GM21576 (cell line): Measurements from ENCODE around the gene DLG1.

Experiments
- ATAC-seq: cut with Tn5 transposase; IDR thresholded peaks from one replicate; pipeline ENCODE4 v1.9.1; 2021; ENCODE audit warnings: mild to moderate bottlenecking, moderate library complexity; ENCODE audit not compliant: unreplicated experiment

DLG1 gene

DNA sequence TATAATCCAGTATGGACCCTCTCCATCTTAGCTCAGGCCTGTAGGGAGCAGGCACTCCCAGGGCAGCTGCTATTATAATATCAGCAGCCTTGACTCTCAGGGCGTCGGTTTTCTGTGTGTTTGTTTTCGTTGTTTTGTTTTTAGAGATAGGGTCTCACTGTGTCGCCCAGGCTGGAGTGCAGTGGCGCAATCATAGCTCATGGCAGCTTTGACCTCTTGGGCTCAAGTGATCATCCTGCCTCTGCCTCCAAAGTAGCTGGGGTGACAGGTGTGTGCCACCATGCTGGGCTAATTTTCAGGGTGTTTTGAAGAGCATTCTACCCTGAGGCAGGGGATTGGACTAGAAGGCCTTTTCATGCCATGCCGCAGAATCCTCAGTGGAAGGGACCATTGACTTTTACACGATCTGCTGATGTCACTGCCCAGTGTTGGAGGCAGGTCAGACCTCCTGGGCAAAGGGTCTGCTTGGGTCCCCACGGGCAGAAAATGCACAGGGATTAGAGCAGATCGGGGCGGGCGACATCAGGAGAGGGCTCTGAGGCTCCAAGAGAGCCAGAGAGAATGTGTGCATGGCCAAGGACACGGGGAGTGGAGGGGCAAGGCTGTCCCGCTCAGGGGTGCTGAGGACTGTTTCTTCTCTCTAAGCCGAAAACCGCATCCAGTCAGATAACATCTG is 276.5 kb downstream of the DLG1 start:
- no peak for ATAC-seq

DNA sequence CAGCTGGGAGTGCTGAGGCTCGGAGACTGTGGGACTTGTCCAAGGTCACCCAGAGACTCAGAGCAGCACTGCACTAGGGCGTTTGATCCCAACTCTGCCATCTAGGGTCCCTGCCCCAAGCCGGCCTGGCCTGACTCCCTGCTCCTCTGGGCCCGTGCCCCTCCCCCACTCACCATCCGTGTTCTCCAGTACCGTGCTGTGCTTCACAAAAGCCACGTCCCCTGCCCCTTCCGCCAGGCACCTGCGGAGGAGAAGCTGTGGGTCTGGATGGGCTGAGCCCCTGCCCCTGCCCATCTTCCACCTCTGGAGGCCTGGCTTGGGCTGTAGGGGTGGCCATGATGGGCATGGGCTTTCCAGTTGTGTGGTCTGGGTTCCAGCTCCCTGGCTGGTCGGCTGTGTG is 277.2 kb downstream of the DLG1 start:
- no peak for ATAC-seq

DNA sequence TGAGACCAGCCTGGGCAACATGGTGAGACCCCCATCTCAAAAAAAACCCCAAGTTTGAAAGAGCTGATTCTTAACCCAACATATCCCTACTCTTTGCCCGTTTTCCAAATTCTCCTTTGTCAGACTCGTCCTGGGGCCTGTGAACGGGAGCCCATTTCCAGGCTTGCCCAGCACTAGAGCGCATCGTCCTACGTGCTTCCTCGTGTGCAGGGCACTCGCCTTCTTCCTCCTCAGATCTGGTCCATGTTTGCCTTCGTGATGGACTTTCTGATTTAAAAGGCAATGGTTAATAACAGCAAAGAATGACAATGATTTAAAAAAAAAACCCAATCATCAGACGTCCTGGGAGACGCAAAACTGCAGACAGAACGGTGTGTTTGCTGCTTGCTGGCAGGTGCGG is 278.9 kb downstream of the DLG1 start:
- no peak for ATAC-seq

DNA sequence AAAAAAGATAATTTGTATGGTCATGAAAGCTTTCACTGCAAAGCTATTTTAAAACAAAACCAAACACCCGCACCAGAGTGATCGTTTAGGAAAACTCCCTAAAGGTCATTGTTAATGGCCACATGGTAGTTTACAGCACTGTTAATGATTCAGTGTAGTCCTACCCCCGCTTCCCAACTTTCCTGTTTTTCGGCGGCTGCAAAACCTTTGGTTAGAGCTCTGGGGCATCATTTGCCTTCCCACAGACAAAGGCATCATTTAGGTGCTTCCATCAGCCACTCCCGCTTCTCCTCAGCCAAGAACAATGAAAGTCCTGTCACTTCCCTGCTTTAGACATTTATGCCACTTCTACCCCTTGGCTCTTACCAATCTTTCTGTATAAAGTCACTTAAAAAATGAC is 279.4 kb downstream of the DLG1 start:
- no peak for ATAC-seq

DNA sequence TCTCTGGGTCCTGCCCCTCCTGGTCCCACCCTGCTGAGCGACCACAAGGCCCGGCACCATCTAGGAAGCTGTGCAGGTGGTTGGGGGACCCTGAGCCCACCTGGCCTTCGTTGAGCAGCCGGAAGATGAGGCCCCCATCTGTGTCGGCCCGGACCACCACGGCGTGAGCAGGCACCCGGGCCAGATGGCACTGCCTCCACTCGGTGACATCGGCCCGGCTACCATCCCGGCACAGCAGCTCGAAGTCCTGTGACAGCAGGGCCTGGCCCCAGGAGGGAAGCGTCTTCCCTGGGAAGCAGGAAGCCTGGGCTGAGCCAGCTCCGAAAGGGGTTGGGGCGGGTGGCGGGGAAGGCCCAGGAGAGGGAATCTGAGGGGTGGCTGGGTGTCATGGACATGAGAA is 281.4 kb downstream of the DLG1 start:
- no peak for ATAC-seq

DNA sequence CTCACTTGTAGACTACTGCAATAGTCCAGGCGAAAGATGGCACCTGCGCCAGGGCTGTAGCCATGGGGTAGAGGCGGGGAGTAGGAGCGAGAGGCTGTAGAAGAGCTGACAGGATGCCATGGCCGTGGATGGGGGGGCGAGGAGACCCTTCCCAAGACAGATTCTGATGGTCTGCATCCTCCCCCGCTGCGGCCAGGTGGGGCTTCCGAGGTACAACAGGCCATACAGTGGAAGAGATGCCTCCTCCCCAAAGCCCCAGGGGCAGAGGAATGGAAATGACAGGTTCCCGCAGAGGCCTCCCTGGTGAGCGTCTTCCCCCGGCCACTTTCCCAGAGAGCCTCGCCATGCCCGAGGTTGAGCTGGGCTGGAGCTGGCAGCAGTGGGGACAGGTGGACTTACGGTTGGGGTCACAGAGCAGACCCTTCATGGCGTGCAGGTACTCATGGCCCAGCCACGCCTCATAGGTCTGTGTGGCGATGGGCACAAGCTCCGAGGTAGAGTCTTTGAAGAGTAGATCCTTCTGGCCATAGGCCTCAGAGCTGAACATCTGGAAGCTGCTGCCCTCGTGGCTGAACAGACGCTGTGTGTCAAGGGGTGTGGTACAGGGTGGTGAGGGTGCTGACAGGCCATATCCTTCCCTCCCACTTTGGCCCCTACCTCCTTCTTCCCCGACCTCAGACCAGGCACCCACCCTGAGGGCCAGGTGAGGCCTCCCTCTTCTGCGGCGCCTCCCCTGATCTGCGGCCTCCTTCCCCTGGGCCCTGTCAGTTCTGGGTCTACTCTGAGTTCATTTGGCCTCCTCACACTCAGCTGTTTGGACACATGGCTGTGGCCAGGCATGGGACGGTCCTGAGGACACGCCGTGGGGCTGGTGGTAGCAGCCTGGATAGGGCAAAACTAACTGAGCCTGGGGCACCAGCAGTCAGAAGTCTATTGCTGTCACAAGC is 282.3 kb downstream of the DLG1 start:
- no peak for ATAC-seq

DNA sequence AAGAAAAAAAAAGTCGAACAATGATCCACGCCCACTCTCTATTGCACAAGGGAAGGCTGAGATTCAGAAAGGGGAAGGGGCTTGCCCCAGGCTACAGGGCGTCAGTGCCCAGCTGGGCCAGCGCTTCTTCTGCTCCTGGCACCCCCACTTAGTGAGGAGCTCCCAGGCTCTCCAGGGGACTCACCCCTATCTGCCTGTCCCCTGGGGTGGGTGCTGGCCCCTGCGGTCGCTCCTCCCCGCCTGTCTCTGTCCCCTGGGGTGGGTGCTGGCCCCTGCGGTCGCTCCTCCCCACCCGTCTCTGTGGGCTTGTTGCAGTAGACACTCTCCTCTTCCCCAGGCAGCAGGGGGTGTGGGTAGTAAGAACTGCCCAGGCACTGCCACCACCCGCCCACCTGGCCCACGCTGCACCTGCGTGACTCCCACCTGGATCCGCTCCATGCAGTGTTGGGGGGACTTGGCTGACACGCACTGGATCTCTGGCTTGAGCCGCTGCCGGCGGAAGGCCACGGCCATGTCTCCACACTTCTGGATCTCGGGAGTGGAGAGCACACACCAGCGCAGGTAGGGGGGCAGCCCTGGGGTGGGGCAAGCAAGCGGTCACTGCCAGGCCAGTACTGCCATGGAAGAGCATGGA is 283.4 kb downstream of the DLG1 start:
- ATAC-seq, result no peak

DNA sequence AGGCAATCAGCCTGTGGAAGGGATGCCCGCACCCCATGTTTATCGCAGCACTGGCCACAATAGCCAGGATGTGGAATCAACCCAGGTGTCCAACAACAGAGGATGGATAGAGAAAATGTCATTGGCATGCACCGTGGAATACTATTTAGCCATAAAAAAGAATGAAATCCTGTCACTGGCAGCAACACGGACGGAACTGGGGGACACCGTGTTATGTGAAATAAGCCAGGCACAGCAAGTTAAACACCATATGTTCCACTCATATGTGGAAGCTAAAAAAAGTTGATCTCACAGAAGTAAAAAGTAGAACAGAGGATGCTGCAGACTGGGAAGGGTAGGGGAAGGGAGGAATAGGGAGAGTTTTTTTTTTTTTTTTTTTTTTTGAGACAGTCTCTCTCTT is 284.4 kb downstream of the DLG1 start:
- no peak for ATAC-seq

DNA sequence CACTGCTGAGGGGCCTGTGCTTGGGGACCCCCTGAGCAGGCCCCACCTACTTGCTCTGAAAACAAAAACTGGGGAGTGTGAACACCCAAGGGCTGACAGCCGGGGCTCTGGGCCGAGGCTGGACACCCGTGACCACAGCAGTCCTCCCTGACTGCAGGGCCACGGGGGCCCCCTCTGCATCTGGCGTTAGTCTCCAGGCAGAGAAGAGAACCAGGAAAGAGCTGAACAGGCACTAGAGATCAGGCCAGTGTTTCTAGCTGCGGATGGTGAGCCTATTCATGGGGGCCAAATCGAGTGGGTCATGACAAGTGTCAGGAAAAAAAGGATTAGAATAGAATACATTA is 285.9 kb downstream of the DLG1 start:
- ATAC-seq, result no peak

DNA sequence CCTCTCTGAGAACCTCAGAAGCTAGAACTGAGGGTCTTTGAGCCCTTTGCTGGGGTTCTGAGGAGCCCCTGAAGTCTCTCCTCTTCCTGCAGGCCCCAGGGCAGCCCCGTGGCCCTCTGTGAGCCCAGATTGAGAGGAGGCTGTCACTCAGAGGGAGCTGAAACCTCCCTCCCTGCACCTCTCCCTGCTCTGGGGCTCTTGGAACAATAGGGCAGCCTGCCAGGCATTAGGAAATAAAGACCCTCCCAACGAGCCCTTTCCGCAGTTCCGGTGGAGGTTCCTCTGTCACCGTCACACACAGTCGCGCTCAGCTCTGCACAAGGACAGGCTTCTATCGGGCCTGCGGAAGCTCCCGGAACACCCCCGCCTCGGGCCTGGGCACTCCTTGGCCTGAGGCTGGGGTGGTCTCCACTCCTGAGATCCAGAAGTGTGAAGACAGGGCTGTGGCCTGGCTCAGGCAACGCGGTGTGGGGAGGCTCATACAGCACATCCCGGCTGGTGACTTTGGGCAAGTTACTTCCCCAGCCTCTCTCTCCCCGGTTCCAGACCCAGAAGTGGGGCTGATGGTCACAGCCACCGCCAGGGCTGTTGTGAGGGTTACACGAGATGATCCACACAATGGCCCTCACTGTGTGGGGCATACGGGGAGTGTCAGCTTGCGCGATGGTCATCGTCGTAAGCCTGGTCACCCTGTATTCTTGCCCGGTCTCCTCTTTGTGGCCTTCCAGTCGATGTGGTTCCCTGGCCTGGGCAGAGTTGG is 286.5 kb downstream of the DLG1 start:
- no peak for ATAC-seq

DNA sequence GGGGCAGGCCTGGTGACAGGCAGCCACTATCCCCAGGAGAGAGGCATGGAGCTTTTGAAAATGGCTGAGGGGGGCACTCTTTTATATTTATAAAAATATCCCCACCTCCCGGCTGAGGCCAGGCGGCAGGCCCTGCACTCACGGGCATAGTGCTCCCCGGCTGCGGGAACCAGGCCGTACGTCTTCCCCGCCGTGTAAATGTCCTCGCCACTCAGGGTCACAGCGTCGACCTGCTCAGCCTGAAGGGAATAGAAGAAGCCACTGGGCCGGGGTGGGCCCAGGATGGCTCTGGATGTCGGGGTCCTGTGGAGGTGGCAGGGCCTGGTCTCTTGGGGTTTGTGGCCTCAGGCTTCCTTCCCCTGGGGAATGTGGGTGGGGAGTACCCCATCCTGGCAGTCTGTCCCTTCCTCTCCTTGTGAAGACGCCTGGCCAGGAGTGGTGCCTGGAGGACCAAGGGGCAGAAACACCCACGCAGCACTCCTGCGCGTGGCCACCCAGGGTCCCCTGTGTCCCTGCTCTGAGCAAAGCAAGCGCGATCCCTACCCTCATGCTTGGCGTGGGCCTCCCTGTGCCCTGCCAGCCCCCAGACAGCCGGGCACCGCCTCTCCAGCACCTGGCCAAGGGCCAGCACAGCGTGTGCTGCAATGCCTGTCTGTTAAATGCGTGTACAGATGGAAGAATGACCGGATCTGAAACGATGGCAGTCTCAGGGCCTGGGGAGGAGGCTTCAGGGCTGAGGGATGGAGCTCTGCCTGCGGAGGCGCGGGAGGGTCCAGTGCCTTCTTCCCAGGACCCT is 287.7 kb downstream of the DLG1 start:
- no peak for ATAC-seq

DNA sequence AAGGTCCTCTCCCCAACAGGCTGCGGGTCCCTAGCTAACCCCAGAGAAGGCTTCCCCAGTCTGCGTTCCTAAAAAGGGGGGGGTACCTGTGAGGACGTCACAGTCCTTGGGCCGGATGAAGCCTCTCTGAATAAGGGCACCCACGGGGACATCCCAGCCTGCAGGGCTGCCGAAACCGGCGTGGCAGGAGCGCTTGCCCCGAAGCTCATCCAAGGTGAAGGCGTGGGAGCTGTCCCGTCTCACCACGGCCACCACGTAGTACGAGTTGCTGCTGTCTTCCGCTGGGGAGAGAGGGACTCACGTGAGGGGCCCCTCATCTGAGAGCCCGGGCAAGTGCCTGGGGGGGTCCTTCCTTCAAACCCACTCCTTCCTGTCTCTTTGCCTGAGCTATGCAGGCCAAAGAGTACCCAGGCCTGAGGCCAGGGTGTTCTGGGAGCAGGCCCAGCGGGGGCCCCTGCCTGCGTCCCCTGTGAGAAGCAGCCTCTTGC is 288.8 kb downstream of the DLG1 start:
- no peak for ATAC-seq

DNA sequence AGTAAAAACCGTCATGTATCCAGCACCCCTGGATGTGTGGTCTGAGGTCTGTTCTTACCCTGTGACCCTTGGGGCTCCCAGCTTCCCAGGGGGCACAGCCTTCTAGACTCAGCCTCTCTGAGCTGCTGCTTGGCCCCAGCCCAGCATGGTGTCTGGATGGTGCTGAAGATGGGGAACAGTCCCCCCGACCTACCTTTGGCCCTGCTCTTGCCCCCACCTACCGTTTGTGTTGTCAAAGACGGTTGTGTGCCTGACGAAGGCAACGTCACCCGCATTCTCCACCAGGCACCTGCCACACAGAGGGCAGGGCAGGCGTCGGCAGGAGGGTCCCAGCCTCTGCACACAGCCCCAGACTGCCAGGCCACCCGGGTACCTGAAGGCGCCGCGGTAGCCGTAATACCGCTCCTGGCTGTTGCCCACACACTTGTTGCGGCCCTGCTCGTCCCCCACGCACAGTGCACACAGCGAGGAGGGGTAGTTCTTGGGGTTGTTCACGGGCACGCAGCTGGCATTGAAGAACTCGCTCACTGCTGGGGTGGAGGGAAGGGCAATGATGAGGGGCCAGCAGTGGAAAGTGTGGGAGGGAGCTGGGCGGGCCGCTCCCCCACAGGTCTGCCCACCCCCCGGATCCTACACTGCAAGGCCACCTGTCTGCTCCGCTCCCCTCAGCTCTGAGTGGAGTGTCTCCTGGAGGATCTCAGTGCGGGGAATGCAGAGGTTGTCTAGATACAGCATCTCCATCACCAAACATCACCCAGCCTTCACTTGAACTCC is 289.8 kb downstream of the DLG1 start:
- no peak for ATAC-seq

DNA sequence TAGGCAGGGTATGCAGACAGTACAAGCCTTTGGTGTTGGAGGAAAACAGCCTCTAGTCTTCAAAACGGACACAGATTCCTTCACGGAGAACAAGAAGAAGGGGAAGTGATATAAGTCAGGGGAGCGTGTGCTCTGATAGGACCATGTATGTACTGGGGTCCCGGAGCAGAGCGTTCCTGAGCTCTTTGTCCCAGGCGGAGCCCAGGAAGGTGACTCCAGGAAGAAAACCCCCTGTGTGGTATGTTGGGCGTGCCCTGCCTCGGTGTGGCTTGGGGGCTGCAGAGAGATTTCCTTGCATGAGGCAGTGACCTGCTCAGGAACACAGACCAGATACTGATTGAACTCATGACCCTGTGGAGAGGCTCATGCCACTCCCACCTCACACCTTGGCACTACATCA is 290.5 kb downstream of the DLG1 start:
- no peak for ATAC-seq

DNA sequence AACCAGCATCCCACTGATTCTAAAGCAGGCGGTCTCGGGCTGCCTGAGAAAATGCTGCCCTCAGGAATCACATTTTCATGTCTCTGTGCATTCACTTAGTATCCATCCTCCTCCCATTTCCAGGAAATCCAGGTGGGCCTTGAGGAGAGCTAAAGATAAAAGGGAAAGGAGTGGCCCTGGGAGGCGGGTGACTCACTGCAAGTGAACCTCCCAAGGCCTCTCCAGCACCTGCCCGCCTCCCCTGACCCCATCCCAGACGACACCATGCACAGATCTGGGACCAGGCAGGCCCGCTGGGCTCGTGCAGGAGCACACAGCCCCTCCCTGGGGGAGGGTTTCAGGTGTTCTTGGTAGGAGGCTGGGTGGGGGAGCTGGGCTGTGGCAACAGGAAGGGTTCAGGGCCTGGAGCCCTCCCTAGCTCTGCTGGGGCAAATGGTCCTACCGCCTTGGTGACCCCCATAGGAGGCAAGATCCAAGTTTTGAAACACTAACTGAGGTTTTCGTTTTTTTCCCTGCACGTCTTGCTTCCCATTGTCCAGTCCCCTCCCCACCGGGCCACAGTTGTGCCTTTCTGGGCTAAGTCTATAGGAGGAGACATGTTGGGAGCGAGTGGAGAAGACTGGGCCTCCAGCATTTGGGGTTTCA is 291.0 kb downstream of the DLG1 start:
- no peak for ATAC-seq

DNA sequence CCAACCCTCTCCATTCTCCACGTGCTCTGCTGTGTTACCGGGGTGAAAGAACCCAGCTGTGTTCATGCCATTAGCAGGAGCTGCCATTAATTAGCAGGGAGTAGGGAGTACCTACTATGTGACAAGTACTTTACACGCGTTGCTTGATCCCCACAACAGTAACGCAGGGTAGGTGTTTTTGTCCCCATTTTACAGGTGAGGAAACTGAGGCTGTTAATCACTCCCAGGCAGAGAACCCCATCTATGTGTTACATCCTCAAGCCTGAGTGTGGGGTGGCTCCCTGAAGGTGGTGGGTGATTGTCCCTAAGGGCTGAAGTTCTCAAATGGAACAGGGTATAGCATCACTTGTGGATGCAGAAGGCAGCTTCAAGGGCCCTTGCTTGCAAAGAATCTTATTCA is 291.6 kb downstream of the DLG1 start:
- no peak for ATAC-seq

DNA sequence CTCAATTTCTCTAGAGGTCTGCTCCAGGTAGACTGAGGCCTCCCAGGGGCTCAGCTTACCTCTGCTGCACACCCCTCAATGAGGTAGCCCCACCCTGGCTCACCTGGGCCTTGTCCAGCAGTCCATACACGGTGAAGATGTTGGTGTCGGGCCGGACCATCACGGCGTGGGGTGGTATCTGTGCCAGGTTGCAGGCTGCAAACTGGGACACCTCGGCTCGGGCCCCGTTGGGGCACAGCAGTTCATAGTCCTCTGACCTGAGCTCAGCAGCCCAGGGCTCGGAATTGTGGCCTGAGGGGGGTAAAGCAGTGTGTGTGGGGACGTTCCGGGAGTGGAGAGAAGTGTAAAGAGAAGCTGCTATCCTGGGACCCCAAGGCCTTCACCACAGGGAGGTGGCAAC is 292.0 kb downstream of the DLG1 start:
- no peak for ATAC-seq

DNA sequence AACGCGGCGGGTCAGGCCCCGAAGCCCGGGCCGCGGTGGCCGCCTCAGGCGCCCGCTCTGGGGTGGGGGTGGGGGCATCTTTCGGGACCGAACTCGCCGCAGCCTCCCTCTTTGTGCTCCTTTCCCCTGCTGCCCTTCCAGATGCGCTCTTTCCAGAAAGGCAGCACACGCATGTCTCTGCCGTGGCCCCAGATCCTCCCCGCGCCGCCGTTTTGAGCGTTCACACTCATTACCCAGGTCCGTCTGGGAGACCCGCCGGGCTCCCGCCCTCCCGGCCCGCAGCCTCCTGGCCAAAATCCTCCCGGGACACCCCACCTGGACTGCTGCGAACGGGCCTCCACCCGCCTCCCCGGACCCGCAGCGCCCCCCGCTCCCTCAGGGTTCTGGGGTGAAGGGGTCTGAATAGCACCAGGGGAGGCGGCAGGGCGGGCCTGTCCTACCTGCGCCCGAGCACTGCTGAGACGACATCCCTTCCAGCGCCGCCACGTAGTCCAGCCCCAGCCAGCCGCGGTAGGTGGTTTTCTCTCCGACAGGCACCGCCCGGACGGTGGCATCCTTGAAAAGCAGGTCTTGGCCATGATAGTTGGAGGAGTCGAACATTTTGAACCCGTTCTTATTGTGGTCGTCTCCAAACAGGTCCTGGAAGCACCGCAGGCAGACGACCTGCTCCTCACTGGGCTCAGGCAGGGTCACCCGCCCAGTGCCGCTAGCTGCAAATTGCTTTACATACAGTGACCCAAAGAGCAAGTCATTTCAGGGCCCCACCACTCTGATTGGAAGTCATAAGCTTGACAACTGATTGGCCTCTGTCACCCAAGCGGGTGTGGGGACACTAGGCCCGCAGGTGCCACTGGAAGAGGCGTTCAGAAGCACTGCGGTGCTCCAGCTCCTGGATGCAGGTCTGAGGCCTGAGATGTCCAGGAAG is 294.7 kb downstream of the DLG1 start:
- no peak for ATAC-seq
